Activated CD8-positive, alpha-beta T cell treated with anti-CD3 and anti-CD28 coated beads for 36 hours (primary cell): ENCODE measurements around the gene SDC3. TPM values are rescaled to one million over a fixed set of nuclear protein-coding genes. Genes with fewer than 3 reads are reported as not detected.

Experiments
- ATAC-seq: fragments of 200-7000 bp; cut with Tn5 transposase; one replicate; pipeline ENCODE4 v1.10.0; 2021; ENCODE audit warnings: mild to moderate bottlenecking, moderate library complexity
- CTCF ChIA-PET: fragments of 350-600 bp; sonication (Branson Sonifier 250); formaldehyde crosslinking; loops from one replicate; lab custom pipeline; 2021; ENCODE audit warnings: antibody characterized with exemption; lab: Charles Lee
- POLR2A ChIA-PET: fragments of 350-600 bp; sonication (Branson Sonifier 250); formaldehyde crosslinking; loops from one replicate; lab custom pipeline; 2021; ENCODE audit warnings: antibody characterized with exemption; lab: Charles Lee
- DNase-seq: peaks from one replicate; pipeline ENCODE4 v3.0.0-alpha.2; 2020
- H3K27ac Mint-ChIP-seq: one replicate; pipeline ENCODE4 v1.8.0; 2021; ENCODE audit warnings: mild to moderate bottlenecking, mixed read lengths
- H3K27me3 Mint-ChIP-seq: one replicate; pipeline ENCODE4 v1.8.0; 2021; ENCODE audit warnings: mixed read lengths
- H3K36me3 Mint-ChIP-seq: one replicate; pipeline ENCODE4 v1.8.0; 2021; ENCODE audit warnings: low read depth, mixed read lengths
- H3K4me1 Mint-ChIP-seq: one replicate; pipeline ENCODE4 v1.8.0; 2021; ENCODE audit warnings: low read depth, mixed read lengths
- H3K4me3 Mint-ChIP-seq: one replicate; pipeline ENCODE4 v1.8.0; 2021; ENCODE audit warnings: mild to moderate bottlenecking, moderate library complexity, mixed read lengths
- H3K9me3 Mint-ChIP-seq: one replicate; pipeline ENCODE4 v1.8.0; 2021; ENCODE audit warnings: mixed read lengths
- CTCF ChIP-seq: fragments of 200-600 bp; IDR thresholded peaks from one replicate; pipeline ENCODE4 v1.8.0; 2022; ENCODE audit warnings: antibody characterized with exemption, mild to moderate bottlenecking
- intact Hi-C: fragments of 100-400 bp; cut with micrococcal nuclease; formaldehyde crosslinking; loops from one replicate; pipeline ENCODE4 v1.10.0; 2022
- total RNA-seq, 2 experiments: library from RNA; stranded (reverse); gene quantifications; one replicate each; pipeline ENCODE4 v1.2.3, GENCODE V29; 2021

The SDC3 gene
- total RNA-seq, 2 experiments from 2014 or later: 0.04 to 0.14 TPM

GRCh38 chr1:30830537-30830936 lies 78.0 kb downstream of the SDC3 start:
- Mint-ChIP-seq H3K4me1 (no peaks in the 10 kb centered on the region), H3K27ac (no peak overlapping the region), H3K27me3 (peaks cover 33% of the 10 kb centered on the region), H3K9me3 (no peaks in the 10 kb centered on the region), H3K36me3 (no peaks in the 10 kb centered on the region), H3K4me3 (no peak overlapping the region)
- ChIA-PET CTCF (interaction anchor here (1.1 to 1.8 kb wide), 2 partner anchors 48 to 80 kb away, joined by 3 to 5 read pairs; no protein-coding TSS in a partner anchor), POLR2A (no interaction called here)
- TF ChIP-seq CTCF: no peak
- DNase-seq (no peak), ATAC-seq (no peak)
- intact Hi-C loops: no loop called here

- TF ChIP-seq CTCF: no peak
- no peak overlapping the region for H3K27ac Mint-ChIP-seq
- H3K36me3 Mint-ChIP-seq: no peaks in the 10 kb centered on the region
- H3K4me1 Mint-ChIP-seq: peaks cover 5% of the 10 kb centered on the region
- no peak for DNase-seq
- no peak overlapping the region for H3K4me3 Mint-ChIP-seq
- ATAC-seq: no peak
- H3K9me3 Mint-ChIP-seq: no peaks in the 10 kb centered on the region
- intact Hi-C loops: no loop called here
- H3K27me3 Mint-ChIP-seq: peaks cover 39% of the 10 kb centered on the region
- CTCF ChIA-PET: interaction anchor here (1.8 kb wide), 2 partner anchors 28 to 47 kb away, joined by 4 to 5 read pairs; no protein-coding TSS in a partner anchor
- POLR2A ChIA-PET: no interaction called here
Measured at GRCh38 chr1:30829889-30830288, 78.7 kb downstream of the SDC3 start.

GRCh38 chr1:30824736-30825429 lies 83.7 kb downstream of the SDC3 start:
- DNase-seq (no peak), ATAC-seq (no peak)
- CTCF ChIA-PET: interaction anchor here (3.7 kb wide), 1 partner anchor 23 kb away, joined by 20 read pairs; no protein-coding TSS in a partner anchor
- POLR2A ChIA-PET: no interaction called here
- H3K4me1 Mint-ChIP-seq: peaks cover 22% of the 10 kb centered on the region
- no peaks in the 10 kb centered on the region for H3K9me3 Mint-ChIP-seq
- H3K27ac Mint-ChIP-seq: no peak overlapping the region
- intact Hi-C loops: no loop called here
- H3K36me3 Mint-ChIP-seq: no peaks in the 10 kb centered on the region
- TF ChIP-seq CTCF: no peak
- peaks cover 51% of the 10 kb centered on the region for H3K27me3 Mint-ChIP-seq
- H3K4me3 Mint-ChIP-seq: no peak overlapping the region

- Mint-ChIP-seq H3K27me3 (peaks cover 50% of the 10 kb centered on the region), H3K4me1 (peaks cover 22% of the 10 kb centered on the region), H3K36me3 (no peaks in the 10 kb centered on the region), H3K9me3 (no peaks in the 10 kb centered on the region), H3K27ac (no peak overlapping the region), H3K4me3 (peak overlapping the region; percentile 60)
- ChIA-PET CTCF (interaction anchor here (3.7 kb wide), 1 partner anchor 22 kb away, joined by 20 read pairs; no protein-coding TSS in a partner anchor), POLR2A (interaction anchor here (0.6 kb wide), 1 partner anchor 9 kb away, joined by 4 read pairs; no protein-coding TSS in a partner anchor)
- intact Hi-C loops: no loop called here
- DNase-seq (peak; percentile 70), ATAC-seq (peak; percentile 92)
- no peak for TF ChIP-seq CTCF
Measured at GRCh38 chr1:30823969-30824735, 84.4 kb downstream of the SDC3 start.
